Muscle layer of duodenum (tissue), 2 donors: ENCODE measurements around the gene ABI2.

Experiments
- H3K27ac ChIP-seq: one replicate; pipeline ENCODE4 v1.7.0; 2013; ENCODE audit warnings: mild to moderate bottlenecking, low read length
- H3K27me3 ChIP-seq: one replicate; pipeline ENCODE4 v1.7.0; 2013; ENCODE audit warnings: low read depth, mild to moderate bottlenecking, control low read depth, low read length
- H3K36me3 ChIP-seq, 2 donors: one replicate each; pipeline ENCODE4 v1.7.0; 2013; ENCODE audit warnings: low read length in 2 of 2, control low read depth in 1 of 2, mild to moderate bottlenecking in 1 of 2; ENCODE audit not compliant: insufficient read depth in 2 of 2, control insufficient read depth in 1 of 2
- H3K4me1 ChIP-seq, 2 donors: one replicate each; pipeline ENCODE4 v1.7.0; 2013; ENCODE audit warnings: low read length in 2 of 2, mild to moderate bottlenecking in 2 of 2, control low read depth in 1 of 2, moderate library complexity in 1 of 2; ENCODE audit not compliant: insufficient read depth in 2 of 2, control insufficient read depth in 1 of 2
- H3K4me3 ChIP-seq, 2 donors: one replicate each; pipeline ENCODE4 v1.7.0; 2013; ENCODE audit warnings: low read length in 2 of 2, low read depth in 1 of 2, mild to moderate bottlenecking in 1 of 2
- H3K9me3 ChIP-seq, 2 donors: one replicate each; pipeline ENCODE4 v1.7.0; 2013; ENCODE audit warnings: low read length in 2 of 2, control low read depth in 1 of 2, mild to moderate bottlenecking in 1 of 2; ENCODE audit not compliant: control insufficient read depth in 1 of 2
- donor health status: healthy.

The ABI2 gene

GRCh38 chr2:203431391-203432185, 103.4 kb downstream of the ABI2 start:
- Histone ChIP-seq H3K36me3 (peaks cover 4 to 11% of the 10 kb centered on the region in 2 donors), H3K9me3 (no peaks in the 10 kb centered on the region), H3K4me1 (no peaks in the 10 kb centered on the region), H3K27me3 (no peaks in the 10 kb centered on the region), H3K4me3 (no peak overlapping the region), H3K27ac (no peak overlapping the region)

GRCh38 chr2:203432811-203433210, 104.6 kb downstream of the ABI2 start:
- H3K36me3 ChIP-seq: peaks cover 0 to 4% of the 10 kb centered on the region in 2 donors
- H3K27me3 ChIP-seq: no peaks in the 10 kb centered on the region
- no peak overlapping the region for H3K27ac ChIP-seq
- no peak overlapping the region for H3K4me3 ChIP-seq
- H3K9me3 ChIP-seq: no peaks in the 10 kb centered on the region
- H3K4me1 ChIP-seq: no peaks in the 10 kb centered on the region

- peaks cover 12 to 17% of the 10 kb centered on the region in 2 donors for H3K36me3 ChIP-seq
- H3K27me3 ChIP-seq: no peaks in the 10 kb centered on the region
- H3K9me3 ChIP-seq: no peaks in the 10 kb centered on the region
- no peaks in the 10 kb centered on the region for H3K4me1 ChIP-seq
- no peak overlapping the region for H3K27ac ChIP-seq
- H3K4me3 ChIP-seq: no peak overlapping the region
Measured at GRCh38 chr2:203436496-203436895, 108.3 kb downstream of the ABI2 start.

GRCh38 chr2:203437511-203437910, 109.3 kb downstream of the ABI2 start:
- H3K4me1 ChIP-seq: no peaks in the 10 kb centered on the region
- no peaks in the 10 kb centered on the region for H3K27me3 ChIP-seq
- H3K9me3 ChIP-seq: no peaks in the 10 kb centered on the region
- peaks cover 23 to 25% of the 10 kb centered on the region in 2 donors for H3K36me3 ChIP-seq
- H3K4me3 ChIP-seq: no peak overlapping the region
- H3K27ac ChIP-seq: no peak overlapping the region

- H3K27me3 ChIP-seq: no peaks in the 10 kb centered on the region
- H3K4me3 ChIP-seq: no peak overlapping the region
- H3K36me3 ChIP-seq: peaks cover 23 to 29% of the 10 kb centered on the region in 2 donors
- no peaks in the 10 kb centered on the region for H3K4me1 ChIP-seq
- no peak overlapping the region for H3K27ac ChIP-seq
- H3K9me3 ChIP-seq: no peaks in the 10 kb centered on the region
Measured at GRCh38 chr2:203438528-203438927, 110.3 kb downstream of the ABI2 start.

- Histone ChIP-seq H3K27ac (no peak overlapping the region), H3K27me3 (no peaks in the 10 kb centered on the region), H3K36me3 (peaks cover 23 to 39% of the 10 kb centered on the region in 2 donors)
Measured at GRCh38 chr2:203440671-203441070, 112.5 kb downstream of the ABI2 start.

GRCh38 chr2:203441463-203441862, 113.3 kb downstream of the ABI2 start:
- Histone ChIP-seq H3K9me3 (no peaks in the 10 kb centered on the region), H3K27ac (no peak overlapping the region), H3K36me3 (peaks cover 30 to 46% of the 10 kb centered on the region in 2 donors), H3K4me1 (no peaks in the 10 kb centered on the region), H3K27me3 (no peaks in the 10 kb centered on the region), H3K4me3 (no peak overlapping the region)

More at GRCh38 chr2:203440671-203441070, 112.5 kb downstream of the ABI2 start:
- no peak overlapping the region for H3K4me3 ChIP-seq
- no peaks in the 10 kb centered on the region for H3K4me1 ChIP-seq
- H3K9me3 ChIP-seq: no peaks in the 10 kb centered on the region

GRCh38 chr2:203442463-203442862, 114.3 kb downstream of the ABI2 start:
- Histone ChIP-seq H3K9me3 (no peaks in the 10 kb centered on the region), H3K4me1 (no peaks in the 10 kb centered on the region), H3K4me3 (no peak overlapping the region), H3K27me3 (no peaks in the 10 kb centered on the region), H3K27ac (no peak overlapping the region), H3K36me3 (peaks cover 31 to 47% of the 10 kb centered on the region in 2 donors)

- Histone ChIP-seq H3K4me1 (no peaks in the 10 kb centered on the region), H3K4me3 (no peak overlapping the region), H3K9me3 (no peaks in the 10 kb centered on the region), H3K36me3 (peaks cover 36 to 40% of the 10 kb centered on the region in 2 donors), H3K27ac (no peak overlapping the region), H3K27me3 (no peaks in the 10 kb centered on the region)
Measured at GRCh38 chr2:203444738-203445137, 116.5 kb downstream of the ABI2 start.

- Histone ChIP-seq H3K9me3 (no peaks in the 10 kb centered on the region), H3K36me3 (peaks cover 40 to 42% of the 10 kb centered on the region in 2 donors), H3K4me1 (no peaks in the 10 kb centered on the region), H3K4me3 (no peak overlapping the region), H3K27me3 (no peaks in the 10 kb centered on the region), H3K27ac (no peak overlapping the region)
Measured at GRCh38 chr2:203446071-203446481, 117.9 kb downstream of the ABI2 start.

- no peaks in the 10 kb centered on the region for H3K27me3 ChIP-seq
- H3K4me1 ChIP-seq: no peaks in the 10 kb centered on the region
- H3K36me3 ChIP-seq: peaks cover 34 to 37% of the 10 kb centered on the region in 2 donors
- H3K27ac ChIP-seq: no peak overlapping the region
- no peaks in the 10 kb centered on the region for H3K9me3 ChIP-seq
- no peak overlapping the region for H3K4me3 ChIP-seq
Measured at GRCh38 chr2:203446780-203447179, 118.6 kb downstream of the ABI2 start.

GRCh38 chr2:203450561-203450960, 122.4 kb downstream of the ABI2 start:
- Histone ChIP-seq H3K36me3 (peaks cover 18 to 29% of the 10 kb centered on the region in 2 donors), H3K9me3 (no peaks in the 10 kb centered on the region), H3K27me3 (no peaks in the 10 kb centered on the region), H3K27ac (no peak overlapping the region), H3K4me3 (no peak overlapping the region), H3K4me1 (peaks cover 0 to 4% of the 10 kb centered on the region in 2 donors)
